ENCODE results near the gene ASB6. TPM values are rescaled to one million over a fixed set of nuclear protein-coding genes. Genes with fewer than 3 reads are reported as not detected.

The ASB6 gene
- total and polyA plus RNA-seq, 2 of the 13 experiments (the other 11 are each of a cell fraction or from before 2014, with no cell fraction given), result 8.2 to 8.4 TPM

DNA sequence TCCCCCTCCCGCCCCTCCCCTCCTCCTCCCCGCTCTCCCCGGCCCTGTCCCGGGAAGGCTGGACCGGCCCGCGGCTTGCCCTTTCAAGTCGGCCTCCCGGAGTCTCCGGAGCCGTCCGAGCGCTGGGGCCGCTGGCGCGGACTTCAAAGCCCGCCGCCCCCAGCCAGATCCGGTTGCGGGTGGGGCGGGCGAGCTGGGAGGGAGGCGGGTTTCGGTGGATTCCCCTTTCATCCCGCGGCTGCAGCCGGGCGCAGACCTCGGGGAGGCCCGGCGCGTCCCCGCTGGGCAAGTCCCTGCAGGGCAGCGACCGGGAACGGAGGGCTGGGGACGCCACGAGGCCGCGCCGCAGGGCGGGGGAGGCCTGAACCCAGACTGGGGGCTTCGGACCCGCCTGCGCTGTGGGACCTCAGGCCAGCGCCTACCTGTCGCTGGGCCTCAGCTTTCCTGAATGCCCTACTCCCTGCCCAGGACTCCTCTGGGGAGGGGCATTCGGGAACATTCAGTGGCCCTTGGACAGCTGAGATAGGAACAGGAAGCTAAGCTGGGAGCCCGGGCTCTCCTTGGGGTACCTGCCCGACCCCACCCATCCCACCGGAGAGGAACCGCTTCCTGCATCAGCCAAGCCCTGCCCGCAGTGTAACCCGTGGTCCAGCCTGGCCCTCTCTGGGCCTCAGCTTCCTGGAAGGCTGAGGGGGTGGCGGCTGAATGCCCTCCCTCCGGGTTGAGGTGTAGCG, 44.4 kb downstream of the ASB6 start (continued):
- TF ChIP-seq, protein P1, sequence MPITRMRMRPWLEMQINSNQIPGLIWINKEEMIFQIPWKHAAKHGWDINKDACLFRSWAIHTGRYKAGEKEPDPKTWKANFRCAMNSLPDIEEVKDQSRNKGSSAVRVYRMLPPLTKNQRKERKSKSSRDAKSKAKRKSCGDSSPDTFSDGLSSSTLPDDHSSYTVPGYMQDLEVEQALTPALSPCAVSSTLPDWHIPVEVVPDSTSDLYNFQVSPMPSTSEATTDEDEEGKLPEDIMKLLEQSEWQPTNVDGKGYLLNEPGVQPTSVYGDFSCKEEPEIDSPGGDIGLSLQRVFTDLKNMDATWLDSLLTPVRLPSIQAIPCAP (CRISPR knock-in tag; IDR thresholded peaks at IDR 0.05; ENCODE audit: low read depth), result no peak
- TF ChIP-seq JUND (CRISPR knock-in tag; IDR thresholded peaks at IDR 0.05) (no peak; the same call in 1 of the 2 replicates), CBX2 (IDR thresholded peaks at IDR 0.05; ENCODE audit: low read depth, low read length) (no peak), CBX2 (CRISPR knock-in tag; IDR thresholded peaks at IDR 0.05; ENCODE audit: low read depth) (no peak), MEIS2 (CRISPR knock-in tag; IDR thresholded peaks at IDR 0.05) (peak; percentile 85), HNRNPK (IDR thresholded peaks at IDR 0.05; ENCODE audit: low read depth, low read length, poor library complexity, severe bottlenecking) (peak; percentile 97), ZMAT3 (CRISPR knock-in tag; conservative IDR thresholded peaks at IDR 0.05) (no peak), POLR2AphosphoS5 (IDR thresholded peaks at IDR 0.05; ENCODE audit: low read depth, low read length) (peak; percentile 55), ZNF3 (CRISPR knock-in tag; IDR thresholded peaks at IDR 0.05) (no peak; the same call in 1 of the 2 replicates), ZNF292 (CRISPR knock-in tag; IDR thresholded peaks at IDR 0.05; ENCODE audit: borderline replicate concordance, low read depth) (no peak; the same call in 1 of the 2 replicates)
- TF ChIP-seq, protein P2, sequence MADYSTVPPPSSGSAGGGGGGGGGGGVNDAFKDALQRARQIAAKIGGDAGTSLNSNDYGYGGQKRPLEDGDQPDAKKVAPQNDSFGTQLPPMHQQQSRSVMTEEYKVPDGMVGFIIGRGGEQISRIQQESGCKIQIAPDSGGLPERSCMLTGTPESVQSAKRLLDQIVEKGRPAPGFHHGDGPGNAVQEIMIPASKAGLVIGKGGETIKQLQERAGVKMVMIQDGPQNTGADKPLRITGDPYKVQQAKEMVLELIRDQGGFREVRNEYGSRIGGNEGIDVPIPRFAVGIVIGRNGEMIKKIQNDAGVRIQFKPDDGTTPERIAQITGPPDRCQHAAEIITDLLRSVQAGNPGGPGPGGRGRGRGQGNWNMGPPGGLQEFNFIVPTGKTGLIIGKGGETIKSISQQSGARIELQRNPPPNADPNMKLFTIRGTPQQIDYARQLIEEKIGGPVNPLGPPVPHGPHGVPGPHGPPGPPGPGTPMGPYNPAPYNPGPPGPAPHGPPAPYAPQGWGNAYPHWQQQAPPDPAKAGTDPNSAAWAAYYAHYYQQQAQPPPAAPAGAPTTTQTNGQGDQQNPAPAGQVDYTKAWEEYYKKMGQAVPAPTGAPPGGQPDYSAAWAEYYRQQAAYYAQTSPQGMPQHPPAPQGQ (CRISPR knock-in tag; IDR thresholded peaks at IDR 0.05; ENCODE audit: borderline replicate concordance), result peak; percentile 88; the same call in 1 of the 2 replicates
- TF ChIP-seq, protein P3, sequence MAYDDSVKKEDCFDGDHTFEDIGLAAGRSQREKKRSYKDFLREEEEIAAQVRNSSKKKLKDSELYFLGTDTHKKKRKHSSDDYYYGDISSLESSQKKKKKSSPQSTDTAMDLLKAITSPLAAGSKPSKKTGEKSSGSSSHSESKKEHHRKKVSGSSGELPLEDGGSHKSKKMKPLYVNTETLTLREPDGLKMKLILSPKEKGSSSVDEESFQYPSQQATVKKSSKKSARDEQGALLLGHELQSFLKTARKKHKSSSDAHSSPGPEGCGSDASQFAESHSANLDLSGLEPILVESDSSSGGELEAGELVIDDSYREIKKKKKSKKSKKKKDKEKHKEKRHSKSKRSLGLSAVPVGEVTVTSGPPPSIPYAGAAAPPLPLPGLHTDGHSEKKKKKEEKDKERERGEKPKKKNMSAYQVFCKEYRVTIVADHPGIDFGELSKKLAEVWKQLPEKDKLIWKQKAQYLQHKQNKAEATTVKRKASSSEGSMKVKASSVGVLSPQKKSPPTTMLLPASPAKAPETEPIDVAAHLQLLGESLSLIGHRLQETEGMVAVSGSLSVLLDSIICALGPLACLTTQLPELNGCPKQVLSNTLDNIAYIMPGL (CRISPR knock-in tag; IDR thresholded peaks at IDR 0.05; ENCODE audit: borderline replicate concordance in 1 of 2, low read depth in 1 of 2), result peak; percentile 58 to 71; a peak in 2 of 4 replicates
- TF ChIP-seq, protein P4, sequence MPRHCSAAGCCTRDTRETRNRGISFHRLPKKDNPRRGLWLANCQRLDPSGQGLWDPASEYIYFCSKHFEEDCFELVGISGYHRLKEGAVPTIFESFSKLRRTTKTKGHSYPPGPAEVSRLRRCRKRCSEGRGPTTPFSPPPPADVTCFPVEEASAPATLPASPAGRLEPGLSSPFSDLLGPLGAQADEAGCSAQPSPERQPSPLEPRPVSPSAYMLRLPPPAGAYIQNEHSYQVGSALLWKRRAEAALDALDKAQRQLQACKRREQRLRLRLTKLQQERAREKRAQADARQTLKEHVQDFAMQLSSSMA (CRISPR knock-in tag; IDR thresholded peaks at IDR 0.05), result no peak
- TF ChIP-seq, protein P5, sequence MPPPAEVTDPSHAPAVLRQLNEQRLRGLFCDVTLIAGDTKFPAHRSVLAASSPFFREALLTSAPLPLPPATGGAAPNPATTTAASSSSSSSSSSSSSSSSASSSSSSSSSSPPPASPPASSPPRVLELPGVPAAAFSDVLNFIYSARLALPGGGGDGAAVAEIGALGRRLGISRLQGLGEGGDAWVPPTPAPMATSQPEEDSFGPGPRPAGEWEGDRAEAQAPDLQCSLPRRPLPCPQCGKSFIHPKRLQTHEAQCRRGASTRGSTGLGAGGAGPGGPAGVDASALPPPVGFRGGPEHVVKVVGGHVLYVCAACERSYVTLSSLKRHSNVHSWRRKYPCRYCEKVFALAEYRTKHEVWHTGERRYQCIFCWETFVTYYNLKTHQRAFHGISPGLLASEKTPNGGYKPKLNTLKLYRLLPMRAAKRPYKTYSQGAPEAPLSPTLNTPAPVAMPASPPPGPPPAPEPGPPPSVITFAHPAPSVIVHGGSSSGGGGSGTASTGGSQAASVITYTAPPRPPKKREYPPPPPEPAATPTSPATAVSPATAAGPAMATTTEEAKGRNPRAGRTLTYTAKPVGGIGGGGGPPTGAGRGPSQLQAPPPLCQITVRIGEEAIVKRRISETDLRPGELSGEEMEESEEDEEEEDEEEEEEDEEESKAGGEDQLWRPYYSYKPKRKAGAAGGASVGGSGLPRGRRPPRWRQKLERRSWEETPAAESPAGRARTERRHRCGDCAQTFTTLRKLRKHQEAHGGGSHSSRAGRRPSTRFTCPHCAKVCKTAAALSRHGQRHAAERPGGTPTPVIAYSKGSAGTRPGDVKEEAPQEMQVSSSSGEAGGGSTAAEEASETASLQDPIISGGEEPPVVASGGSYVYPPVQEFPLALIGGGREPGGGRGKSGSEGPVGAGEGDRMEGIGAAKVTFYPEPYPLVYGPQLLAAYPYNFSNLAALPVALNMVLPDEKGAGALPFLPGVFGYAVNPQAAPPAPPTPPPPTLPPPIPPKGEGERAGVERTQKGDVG (CRISPR knock-in tag; IDR thresholded peaks at IDR 0.05; ENCODE audit: borderline replicate concordance), result no peak
- TF ChIP-seq, protein P6, sequence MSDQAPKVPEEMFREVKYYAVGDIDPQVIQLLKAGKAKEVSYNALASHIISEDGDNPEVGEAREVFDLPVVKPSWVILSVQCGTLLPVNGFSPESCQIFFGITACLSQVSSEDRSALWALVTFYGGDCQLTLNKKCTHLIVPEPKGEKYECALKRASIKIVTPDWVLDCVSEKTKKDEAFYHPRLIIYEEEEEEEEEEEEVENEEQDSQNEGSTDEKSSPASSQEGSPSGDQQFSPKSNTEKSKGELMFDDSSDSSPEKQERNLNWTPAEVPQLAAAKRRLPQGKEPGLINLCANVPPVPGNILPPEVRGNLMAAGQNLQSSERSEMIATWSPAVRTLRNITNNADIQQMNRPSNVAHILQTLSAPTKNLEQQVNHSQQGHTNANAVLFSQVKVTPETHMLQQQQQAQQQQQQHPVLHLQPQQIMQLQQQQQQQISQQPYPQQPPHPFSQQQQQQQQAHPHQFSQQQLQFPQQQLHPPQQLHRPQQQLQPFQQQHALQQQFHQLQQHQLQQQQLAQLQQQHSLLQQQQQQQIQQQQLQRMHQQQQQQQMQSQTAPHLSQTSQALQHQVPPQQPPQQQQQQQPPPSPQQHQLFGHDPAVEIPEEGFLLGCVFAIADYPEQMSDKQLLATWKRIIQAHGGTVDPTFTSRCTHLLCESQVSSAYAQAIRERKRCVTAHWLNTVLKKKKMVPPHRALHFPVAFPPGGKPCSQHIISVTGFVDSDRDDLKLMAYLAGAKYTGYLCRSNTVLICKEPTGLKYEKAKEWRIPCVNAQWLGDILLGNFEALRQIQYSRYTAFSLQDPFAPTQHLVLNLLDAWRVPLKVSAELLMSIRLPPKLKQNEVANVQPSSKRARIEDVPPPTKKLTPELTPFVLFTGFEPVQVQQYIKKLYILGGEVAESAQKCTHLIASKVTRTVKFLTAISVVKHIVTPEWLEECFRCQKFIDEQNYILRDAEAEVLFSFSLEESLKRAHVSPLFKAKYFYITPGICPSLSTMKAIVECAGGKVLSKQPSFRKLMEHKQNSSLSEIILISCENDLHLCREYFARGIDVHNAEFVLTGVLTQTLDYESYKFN (CRISPR knock-in tag; conservative IDR thresholded peaks at IDR 0.05), result peak; percentile 94
